ENCODE data around the gene SYT13. TPM values are rescaled to one million over a fixed set of nuclear protein-coding genes. Genes with fewer than 3 reads are reported as not detected.

The SYT13 gene
- total and polyA plus RNA-seq, 4 donors = 21.5 to 78.4 (median 68.4) TPM

- Histone ChIP-seq H3K27me3 (ENCODE audit: control insufficient read depth, insufficient read depth, low read length) (no peaks in the 10 kb centered on the region), H3K9me3 (ENCODE audit: control insufficient read depth, insufficient read depth, low read length) (no peaks in the 10 kb centered on the region), H3K27ac (ENCODE audit: low read depth, low read length) (no peak overlapping the region), H3K4me3 (ENCODE audit: low read depth, low read length) (no peak overlapping the region), H3K4me1 (ENCODE audit: control insufficient read depth, insufficient read depth, low read length) (no peaks in the 10 kb centered on the region), H3K36me3 (ENCODE audit: control insufficient read depth, insufficient read depth, low read length) (peaks cover 46% of the 10 kb centered on the region)
- WGBS (ENCODE audit: insufficient coverage) = over 99% methylated on average over 21 of the region's 21 CpGs
- DNase-seq (ENCODE audit: low read depth in 4 of 6, low spot score in 6 of 6) = no peak
These were observed 59.2 kb downstream of the SYT13 start for GRCh38 chr11:45226901-45227300.

- H3K27me3 ChIP-seq (ENCODE audit: control insufficient read depth, insufficient read depth, low read length) = no peaks in the 10 kb centered on the region
- H3K36me3 ChIP-seq (ENCODE audit: control insufficient read depth, insufficient read depth, low read length) = peaks cover 46% of the 10 kb centered on the region
- DNase-seq (ENCODE audit: low read depth in 4 of 6, low spot score in 6 of 6) = no peak
- no peaks in the 10 kb centered on the region for H3K4me1 ChIP-seq (ENCODE audit: control insufficient read depth, insufficient read depth, low read length)
- H3K4me3 ChIP-seq (ENCODE audit: low read depth, low read length) = no peak overlapping the region
- no peaks in the 10 kb centered on the region for H3K9me3 ChIP-seq (ENCODE audit: control insufficient read depth, insufficient read depth, low read length)
- H3K27ac ChIP-seq (ENCODE audit: low read depth, low read length) = no peak overlapping the region
- 98% methylated on average over 37 of the region's 39 CpGs for WGBS (ENCODE audit: insufficient coverage)
These were observed 59.9 kb downstream of the SYT13 start for GRCh38 chr11:45225961-45226871.

GRCh38 chr11:45225277-45225676 is 60.9 kb downstream of the SYT13 start:
- no peak for DNase-seq (ENCODE audit: low read depth in 4 of 6, low spot score in 6 of 6)

GRCh38 chr11:45224766-45225165 is 61.4 kb downstream of the SYT13 start:
- peaks cover 47% of the 10 kb centered on the region for H3K36me3 ChIP-seq (ENCODE audit: control insufficient read depth, insufficient read depth, low read length)
- no peak overlapping the region for H3K4me3 ChIP-seq (ENCODE audit: low read depth, low read length)
- no peaks in the 10 kb centered on the region for H3K9me3 ChIP-seq (ENCODE audit: control insufficient read depth, insufficient read depth, low read length)
- H3K27ac ChIP-seq (ENCODE audit: low read depth, low read length) = no peak overlapping the region
- WGBS (ENCODE audit: insufficient coverage) = 98% methylated on average over 11 of the region's 11 CpGs
- no peaks in the 10 kb centered on the region for H3K4me1 ChIP-seq (ENCODE audit: control insufficient read depth, insufficient read depth, low read length)
- no peak for DNase-seq (ENCODE audit: low read depth in 4 of 6, low spot score in 6 of 6)
- no peaks in the 10 kb centered on the region for H3K27me3 ChIP-seq (ENCODE audit: control insufficient read depth, insufficient read depth, low read length)

More at GRCh38 chr11:45225277-45225676, 60.9 kb downstream of the SYT13 start:
- H3K4me3 ChIP-seq (ENCODE audit: low read depth, low read length) = no peak overlapping the region
- 80% methylated on average over 1 of the region's 1 CpG for WGBS (ENCODE audit: insufficient coverage)
- peaks cover 46% of the 10 kb centered on the region for H3K36me3 ChIP-seq (ENCODE audit: control insufficient read depth, insufficient read depth, low read length)
- no peaks in the 10 kb centered on the region for H3K4me1 ChIP-seq (ENCODE audit: control insufficient read depth, insufficient read depth, low read length)
- H3K27me3 ChIP-seq (ENCODE audit: control insufficient read depth, insufficient read depth, low read length) = no peaks in the 10 kb centered on the region
- H3K27ac ChIP-seq (ENCODE audit: low read depth, low read length) = no peak overlapping the region
- no peaks in the 10 kb centered on the region for H3K9me3 ChIP-seq (ENCODE audit: control insufficient read depth, insufficient read depth, low read length)

GRCh38 chr11:45223496-45223895 is 62.6 kb downstream of the SYT13 start:
- no peak overlapping the region for H3K4me3 ChIP-seq (ENCODE audit: low read depth, low read length)
- no peaks in the 10 kb centered on the region for H3K4me1 ChIP-seq (ENCODE audit: control insufficient read depth, insufficient read depth, low read length)
- no peak overlapping the region for H3K27ac ChIP-seq (ENCODE audit: low read depth, low read length)
- WGBS (ENCODE audit: insufficient coverage) = 95% methylated on average over 4 of the region's 5 CpGs
- H3K9me3 ChIP-seq (ENCODE audit: control insufficient read depth, insufficient read depth, low read length) = no peaks in the 10 kb centered on the region
- no peaks in the 10 kb centered on the region for H3K27me3 ChIP-seq (ENCODE audit: control insufficient read depth, insufficient read depth, low read length)
- H3K36me3 ChIP-seq (ENCODE audit: control insufficient read depth, insufficient read depth, low read length) = peaks cover 50% of the 10 kb centered on the region
- DNase-seq (ENCODE audit: low read depth in 4 of 6, low spot score in 6 of 6) = no peak

- Histone ChIP-seq H3K4me3 (ENCODE audit: low read depth, low read length) (no peak overlapping the region), H3K27ac (ENCODE audit: low read depth, low read length) (no peak overlapping the region), H3K36me3 (ENCODE audit: control insufficient read depth, insufficient read depth, low read length) (peaks cover 19% of the 10 kb centered on the region), H3K9me3 (ENCODE audit: control insufficient read depth, insufficient read depth, low read length) (no peaks in the 10 kb centered on the region), H3K4me1 (ENCODE audit: control insufficient read depth, insufficient read depth, low read length) (no peaks in the 10 kb centered on the region), H3K27me3 (ENCODE audit: control insufficient read depth, insufficient read depth, low read length) (no peaks in the 10 kb centered on the region)
- no peak for DNase-seq (ENCODE audit: low read depth in 4 of 6, low spot score in 6 of 6)
- WGBS (ENCODE audit: insufficient coverage) = 95% methylated on average over 18 of the region's 18 CpGs
These were observed 66.7 kb downstream of the SYT13 start for GRCh38 chr11:45219411-45219810.

GRCh38 chr11:45218705-45219104 is 67.4 kb downstream of the SYT13 start:
- no peak overlapping the region for H3K4me3 ChIP-seq (ENCODE audit: low read depth, low read length)
- H3K9me3 ChIP-seq (ENCODE audit: control insufficient read depth, insufficient read depth, low read length) = no peaks in the 10 kb centered on the region
- H3K27me3 ChIP-seq (ENCODE audit: control insufficient read depth, insufficient read depth, low read length) = no peaks in the 10 kb centered on the region
- H3K27ac ChIP-seq (ENCODE audit: low read depth, low read length) = no peak overlapping the region
- no peak for DNase-seq (ENCODE audit: low read depth in 4 of 6, low spot score in 6 of 6)
- H3K36me3 ChIP-seq (ENCODE audit: control insufficient read depth, insufficient read depth, low read length) = peaks cover 20% of the 10 kb centered on the region
- no peaks in the 10 kb centered on the region for H3K4me1 ChIP-seq (ENCODE audit: control insufficient read depth, insufficient read depth, low read length)
- WGBS (ENCODE audit: insufficient coverage) = 100% methylated on average over 4 of the region's 4 CpGs

GRCh38 chr11:45217991-45218390 is 68.2 kb downstream of the SYT13 start:
- Histone ChIP-seq H3K4me3 (ENCODE audit: low read depth, low read length) (no peak overlapping the region), H3K36me3 (ENCODE audit: control insufficient read depth, insufficient read depth, low read length) (peaks cover 23% of the 10 kb centered on the region), H3K27me3 (ENCODE audit: control insufficient read depth, insufficient read depth, low read length) (no peaks in the 10 kb centered on the region), H3K4me1 (ENCODE audit: control insufficient read depth, insufficient read depth, low read length) (no peaks in the 10 kb centered on the region), H3K27ac (ENCODE audit: low read depth, low read length) (no peak overlapping the region), H3K9me3 (ENCODE audit: control insufficient read depth, insufficient read depth, low read length) (no peaks in the 10 kb centered on the region)
- no peak for DNase-seq (ENCODE audit: low read depth in 4 of 6, low spot score in 6 of 6)
- no CpG with 5 or more reads among the region's 2 CpGs for WGBS (ENCODE audit: insufficient coverage)

GRCh38 chr11:45216901-45217300 is 69.2 kb downstream of the SYT13 start:
- H3K36me3 ChIP-seq (ENCODE audit: control insufficient read depth, insufficient read depth, low read length) = peaks cover 29% of the 10 kb centered on the region
- H3K9me3 ChIP-seq (ENCODE audit: control insufficient read depth, insufficient read depth, low read length) = no peaks in the 10 kb centered on the region
- no peak overlapping the region for H3K27ac ChIP-seq (ENCODE audit: low read depth, low read length)
- H3K4me3 ChIP-seq (ENCODE audit: low read depth, low read length) = no peak overlapping the region
- 88% methylated on average over 1 of the region's 2 CpGs for WGBS (ENCODE audit: insufficient coverage)
- H3K4me1 ChIP-seq (ENCODE audit: control insufficient read depth, insufficient read depth, low read length) = no peaks in the 10 kb centered on the region
- H3K27me3 ChIP-seq (ENCODE audit: control insufficient read depth, insufficient read depth, low read length) = no peaks in the 10 kb centered on the region
- no peak for DNase-seq (ENCODE audit: low read depth in 4 of 6, low spot score in 6 of 6)

- Histone ChIP-seq H3K9me3 (ENCODE audit: control insufficient read depth, insufficient read depth, low read length) (no peaks in the 10 kb centered on the region), H3K36me3 (ENCODE audit: control insufficient read depth, insufficient read depth, low read length) (peaks cover 34% of the 10 kb centered on the region), H3K27ac (ENCODE audit: low read depth, low read length) (no peak overlapping the region), H3K4me3 (ENCODE audit: low read depth, low read length) (no peak overlapping the region), H3K4me1 (ENCODE audit: control insufficient read depth, insufficient read depth, low read length) (peaks cover 3% of the 10 kb centered on the region), H3K27me3 (ENCODE audit: control insufficient read depth, insufficient read depth, low read length) (no peaks in the 10 kb centered on the region)
- DNase-seq (ENCODE audit: low read depth in 4 of 6, low spot score in 6 of 6) = no peak
- no CpG with 5 or more reads among the region's 1 CpG for WGBS (ENCODE audit: insufficient coverage)
These were observed 70.1 kb downstream of the SYT13 start for GRCh38 chr11:45216031-45216430.
